HEK293 (cell line): ENCODE measurements around the gene GUCA1A.

ENCODE experiments used
- KLF7 ChIP-seq: fragments of 450-650 bp; formaldehyde crosslinking; IDR thresholded peaks from 2 replicates; pipeline ENCODE4 v1.5.1; 2016; ENCODE audit warnings: missing biosample characterization, missing genetic modification characterization, borderline replicate concordance
- ZNF121 ChIP-seq: fragments of 450-650 bp; formaldehyde crosslinking; IDR thresholded peaks from 2 replicates; pipeline ENCODE4 v1.5.1; 2016; ENCODE audit warnings: missing biosample characterization, missing genetic modification characterization
- ZNF433 ChIP-seq: fragments of 450-650 bp; formaldehyde crosslinking; IDR thresholded peaks from 2 replicates; pipeline ENCODE4 v1.5.1; 2016; ENCODE audit warnings: missing biosample characterization, missing genetic modification characterization, low read depth
- TF ChIP-seq, protein P1 (sequence below): fragments of 450-650 bp; formaldehyde crosslinking; IDR thresholded peaks from 2 replicates; pipeline ENCODE4 v1.5.1; 2016; ENCODE audit warnings: missing biosample characterization, missing genetic modification characterization, low read depth
- TF ChIP-seq, protein P2 (sequence below): fragments of 450-650 bp; formaldehyde crosslinking; IDR thresholded peaks from 2 replicates; pipeline ENCODE4 v1.5.1; 2016; ENCODE audit warnings: missing biosample characterization, missing genetic modification characterization
- TF ChIP-seq, protein P3 (sequence below): fragments of 450-650 bp; formaldehyde crosslinking; IDR thresholded peaks from 2 replicates; pipeline ENCODE4 v1.5.1; 2016; ENCODE audit warnings: missing biosample characterization, missing genetic modification characterization

DNA sequence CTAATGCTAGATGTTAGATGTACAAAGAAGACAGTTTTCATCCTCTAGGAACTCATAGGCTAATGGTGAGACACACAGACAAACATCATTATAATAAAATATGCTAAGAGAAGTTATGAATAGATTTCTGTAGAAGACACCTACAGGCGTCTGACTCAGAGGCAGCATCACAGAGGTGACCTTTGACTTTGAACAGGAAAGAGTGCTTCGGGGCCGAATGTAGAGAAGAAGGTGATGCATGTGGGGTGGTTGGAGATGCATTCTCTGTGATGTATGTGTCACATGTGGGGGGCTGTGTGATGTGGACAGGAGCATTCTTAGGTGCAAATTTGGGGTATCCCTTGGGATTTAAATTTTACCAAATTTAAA is 6.8 kb downstream of the GUCA1A start:
- TF ChIP-seq, protein P1, sequence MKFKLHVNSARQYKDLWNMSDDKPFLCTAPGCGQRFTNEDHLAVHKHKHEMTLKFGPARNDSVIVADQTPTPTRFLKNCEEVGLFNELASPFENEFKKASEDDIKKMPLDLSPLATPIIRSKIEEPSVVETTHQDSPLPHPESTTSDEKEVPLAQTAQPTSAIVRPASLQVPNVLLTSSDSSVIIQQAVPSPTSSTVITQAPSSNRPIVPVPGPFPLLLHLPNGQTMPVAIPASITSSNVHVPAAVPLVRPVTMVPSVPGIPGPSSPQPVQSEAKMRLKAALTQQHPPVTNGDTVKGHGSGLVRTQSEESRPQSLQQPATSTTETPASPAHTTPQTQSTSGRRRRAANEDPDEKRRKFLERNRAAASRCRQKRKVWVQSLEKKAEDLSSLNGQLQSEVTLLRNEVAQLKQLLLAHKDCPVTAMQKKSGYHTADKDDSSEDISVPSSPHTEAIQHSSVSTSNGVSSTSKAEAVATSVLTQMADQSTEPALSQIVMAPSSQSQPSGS (tag by site-specific recombination) = no peak
- TF ChIP-seq, protein P2, sequence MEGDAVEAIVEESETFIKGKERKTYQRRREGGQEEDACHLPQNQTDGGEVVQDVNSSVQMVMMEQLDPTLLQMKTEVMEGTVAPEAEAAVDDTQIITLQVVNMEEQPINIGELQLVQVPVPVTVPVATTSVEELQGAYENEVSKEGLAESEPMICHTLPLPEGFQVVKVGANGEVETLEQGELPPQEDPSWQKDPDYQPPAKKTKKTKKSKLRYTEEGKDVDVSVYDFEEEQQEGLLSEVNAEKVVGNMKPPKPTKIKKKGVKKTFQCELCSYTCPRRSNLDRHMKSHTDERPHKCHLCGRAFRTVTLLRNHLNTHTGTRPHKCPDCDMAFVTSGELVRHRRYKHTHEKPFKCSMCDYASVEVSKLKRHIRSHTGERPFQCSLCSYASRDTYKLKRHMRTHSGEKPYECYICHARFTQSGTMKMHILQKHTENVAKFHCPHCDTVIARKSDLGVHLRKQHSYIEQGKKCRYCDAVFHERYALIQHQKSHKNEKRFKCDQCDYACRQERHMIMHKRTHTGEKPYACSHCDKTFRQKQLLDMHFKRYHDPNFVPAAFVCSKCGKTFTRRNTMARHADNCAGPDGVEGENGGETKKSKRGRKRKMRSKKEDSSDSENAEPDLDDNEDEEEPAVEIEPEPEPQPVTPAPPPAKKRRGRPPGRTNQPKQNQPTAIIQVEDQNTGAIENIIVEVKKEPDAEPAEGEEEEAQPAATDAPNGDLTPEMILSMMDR (tag by site-specific recombination) = no peak
- TF ChIP-seq ZNF121 (tag by site-specific recombination) = no peak
- no peak for TF ChIP-seq KLF7 (tag by site-specific recombination)
- TF ChIP-seq, protein P3, sequence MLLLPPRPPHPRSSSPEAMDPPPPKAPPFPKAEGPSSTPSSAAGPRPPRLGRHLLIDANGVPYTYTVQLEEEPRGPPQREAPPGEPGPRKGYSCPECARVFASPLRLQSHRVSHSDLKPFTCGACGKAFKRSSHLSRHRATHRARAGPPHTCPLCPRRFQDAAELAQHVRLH = no peak
- no peak for TF ChIP-seq ZNF433 (tag by site-specific recombination)
